B cell (primary cell): Measurements from ENCODE around the gene QRFPR.

Source experiments
- CTCF ChIP-seq: fragments of 200-600 bp; IDR thresholded peaks from one replicate; pipeline ENCODE4 v1.8.0; 2022; ENCODE audit warnings: antibody characterized with exemption, mild to moderate bottlenecking
- EZH2 ChIP-seq: IDR thresholded peaks from 2 replicates; pipeline ENCODE4 v1.6.1; 2012; ENCODE audit warnings: borderline replicate concordance, low read depth, mild to moderate bottlenecking, moderate library complexity, low read length; ENCODE audit not compliant: insufficient read depth, poor library complexity, severe bottlenecking

GRCh38 chr4:121360495-121360894 lies 20.3 kb downstream of the QRFPR start:
- TF ChIP-seq CTCF (no peak), EZH2 (no peak)
